Activated T-helper 1 cell treated with anti-CD3 and anti-CD28 coated beads, Interleukin-12 subunit alpha, Interleukin-12 subunit beta, Interleukin-2, Interleukin-4 antibody, amounts not matched to agents 30 ng/mL and 10 ng/mL and 1 ng/mL, durations not matched to agents 14 hours and 24 hours and 36 hours (primary cell): ENCODE data around the gene FBXO46. TPM values are rescaled to one million over a fixed set of nuclear protein-coding genes. Genes with fewer than 3 reads are reported as not detected.
"Not testable (repeated sequence)": the region's sequence is repeated elsewhere in the genome, so short reads cannot be mapped to it uniquely, and the experiment has no call there.

ENCODE experiments used
- DNase-seq: peaks from one replicate; pipeline ENCODE4 v3.0.0; 2021; ENCODE audit warnings: low spot score
- H3K27ac Mint-ChIP-seq: one replicate; pipeline ENCODE4 v1.8.0; 2021; ENCODE audit warnings: mild to moderate bottlenecking, mixed read lengths
- H3K27me3 Mint-ChIP-seq: one replicate; pipeline ENCODE4 v1.8.0; 2022; ENCODE audit warnings: mild to moderate bottlenecking, moderate library complexity, mixed read lengths; ENCODE audit not compliant: insufficient read depth
- H3K36me3 Mint-ChIP-seq: one replicate; pipeline ENCODE4 v1.8.0; 2021; ENCODE audit warnings: low read depth, mixed read lengths
- H3K4me1 Mint-ChIP-seq: one replicate; pipeline ENCODE4 v1.8.0; 2021; ENCODE audit warnings: low read depth, mixed read lengths
- H3K4me3 Mint-ChIP-seq: one replicate; pipeline ENCODE4 v1.8.0; 2021; ENCODE audit warnings: mild to moderate bottlenecking, moderate library complexity, mixed read lengths
- H3K9me3 Mint-ChIP-seq: one replicate; pipeline ENCODE4 v1.8.0; 2021; ENCODE audit warnings: mixed read lengths
- intact Hi-C: fragments of 100-400 bp; cut with micrococcal nuclease; formaldehyde crosslinking; loops from one replicate; pipeline ENCODE4 v1.15.1; 2024
- total RNA-seq: library from RNA; stranded (reverse); gene quantifications from 2 replicates; pipeline ENCODE4 v1.2.3, GENCODE V29; 2022

Gene FBXO46
- total RNA-seq, 1 donor from 2014 or later: 35.1 TPM

DNA sequence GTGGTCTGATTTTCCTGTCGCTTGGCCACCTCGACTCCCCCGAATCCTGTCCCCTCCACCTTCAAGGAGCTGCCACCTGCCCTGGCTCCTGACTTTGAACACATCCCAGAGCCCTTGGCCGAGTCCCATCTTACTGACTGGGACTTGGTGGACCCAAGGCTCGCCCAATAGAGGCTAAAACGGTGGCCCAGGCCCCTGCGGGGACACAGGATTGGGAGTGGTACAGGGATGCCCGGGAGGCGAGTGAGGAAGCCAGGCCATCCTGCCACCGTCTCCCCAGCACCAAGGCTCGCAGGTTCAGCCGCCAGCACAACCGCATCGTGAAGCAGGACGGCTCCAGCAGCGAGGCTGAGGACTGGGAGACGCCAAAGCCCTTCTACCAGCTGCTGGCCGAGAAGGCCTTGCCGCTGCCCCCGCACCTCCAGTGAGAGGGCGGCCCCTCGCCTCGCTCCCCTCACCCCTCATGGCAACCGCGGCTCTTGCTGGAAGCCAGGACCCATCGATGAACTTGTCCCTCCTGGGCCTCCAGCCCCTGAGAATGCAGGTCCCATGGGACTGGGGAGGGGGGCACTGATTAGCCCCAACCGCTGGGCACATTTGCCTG lies 33.1 kb upstream of the FBXO46 start:
- Mint-ChIP-seq H3K36me3 (no peaks in the 10 kb centered on the region), H3K27me3 (peaks cover 27% of the 10 kb centered on the region), H3K4me1 (peaks cover under 1% of the 10 kb centered on the region), H3K9me3 (no peaks in the 10 kb centered on the region), H3K27ac (no peak overlapping the region), H3K4me3 (no peak overlapping the region)
- DNase-seq: no peak
- intact Hi-C loops: no loop called here

DNA sequence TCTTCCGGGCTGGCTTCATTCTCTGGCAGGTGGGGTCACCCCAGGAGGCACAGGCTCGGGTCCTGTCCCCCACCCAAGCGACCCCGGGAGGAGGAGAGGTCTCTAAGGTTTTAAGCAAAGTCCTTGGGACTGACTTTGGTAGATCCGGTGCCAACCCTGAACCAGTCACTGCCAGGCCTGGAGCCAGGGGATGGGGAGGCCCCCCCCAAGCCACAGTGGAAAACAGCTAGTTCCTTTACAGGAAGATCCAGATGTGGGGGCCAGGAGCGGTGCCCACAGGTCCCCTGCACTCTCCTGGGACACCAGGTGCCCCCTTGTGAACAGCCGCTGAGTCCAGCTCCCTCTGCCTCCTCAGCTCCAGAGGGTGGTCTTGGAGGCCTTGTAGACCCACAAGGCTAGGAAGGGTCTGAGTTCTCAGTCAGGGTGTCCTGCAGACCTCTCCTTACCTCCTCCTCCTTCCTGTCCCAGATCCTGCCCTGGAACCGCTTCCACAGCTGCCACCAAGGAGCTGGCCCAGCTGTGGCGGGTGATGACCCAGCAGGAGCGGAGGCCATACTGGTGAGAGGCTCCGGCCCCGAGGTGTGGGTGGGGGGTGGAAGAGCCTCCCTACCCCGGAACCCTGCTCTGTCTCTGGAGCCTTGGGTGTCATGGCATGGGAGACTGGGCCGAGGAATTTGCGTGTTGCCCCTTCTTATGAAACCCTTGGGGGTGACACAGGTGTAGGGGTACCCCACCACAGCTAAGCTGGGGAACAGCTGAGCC lies 32.4 kb upstream of the FBXO46 start:
- no peaks in the 10 kb centered on the region for H3K36me3 Mint-ChIP-seq
- H3K4me3 Mint-ChIP-seq: no peak overlapping the region
- intact Hi-C loops: no loop called here
- H3K27ac Mint-ChIP-seq: no peak overlapping the region
- no peaks in the 10 kb centered on the region for H3K9me3 Mint-ChIP-seq
- H3K4me1 Mint-ChIP-seq: no peaks in the 10 kb centered on the region
- H3K27me3 Mint-ChIP-seq: peaks cover 26% of the 10 kb centered on the region
- DNase-seq: no peak

DNA sequence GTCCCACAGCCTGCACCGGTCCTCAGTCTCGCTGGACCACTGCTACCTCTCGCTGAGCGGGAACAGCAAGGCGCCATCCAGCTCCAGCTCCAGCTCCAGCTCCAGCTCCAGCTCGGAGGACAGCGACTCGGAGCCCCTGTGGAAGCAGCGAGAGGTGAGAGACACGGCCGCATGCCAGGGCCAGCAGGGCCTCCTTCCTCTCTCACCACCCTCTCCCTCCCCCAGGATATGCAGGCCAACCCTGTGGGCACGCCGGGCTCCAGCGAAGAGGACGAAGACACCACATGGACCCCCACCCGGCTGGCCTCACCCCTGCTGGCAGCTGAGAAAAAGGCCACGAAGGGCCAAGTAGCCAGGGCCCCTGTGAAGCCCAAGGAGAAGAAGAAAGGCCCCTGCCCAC lies 31.0 kb upstream of the FBXO46 start:
- intact Hi-C loops: no loop called here
- Mint-ChIP-seq H3K36me3 (no peaks in the 10 kb centered on the region), H3K9me3 (no peaks in the 10 kb centered on the region), H3K4me3 (no peak overlapping the region), H3K4me1 (no peaks in the 10 kb centered on the region), H3K27me3 (peaks cover 22% of the 10 kb centered on the region), H3K27ac (no peak overlapping the region)
- no peak for DNase-seq

DNA sequence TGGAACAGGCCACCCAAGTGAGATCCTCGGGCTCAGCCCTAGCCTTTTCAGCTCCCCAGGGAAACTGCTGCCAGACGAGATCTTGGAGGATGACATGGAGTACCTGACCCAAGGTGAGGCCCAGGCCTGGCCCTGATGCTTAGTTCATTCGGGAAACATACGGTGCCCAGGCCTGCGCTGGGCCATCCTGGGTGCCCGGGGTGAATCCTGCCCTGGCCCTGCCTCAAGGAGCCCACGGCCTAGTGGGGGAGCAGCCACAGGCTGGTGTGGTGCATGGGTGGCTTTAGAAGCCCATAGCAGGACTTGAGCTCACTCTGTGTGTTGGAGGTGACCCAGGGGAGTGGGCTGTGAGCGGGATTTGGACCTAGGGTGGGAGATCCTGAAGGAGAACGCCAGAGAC lies 28.2 kb upstream of the FBXO46 start:
- no peak for DNase-seq
- no peak overlapping the region for H3K27ac Mint-ChIP-seq
- H3K4me1 Mint-ChIP-seq: no peaks in the 10 kb centered on the region
- no peak overlapping the region for H3K4me3 Mint-ChIP-seq
- H3K27me3 Mint-ChIP-seq: peaks cover 7% of the 10 kb centered on the region
- H3K36me3 Mint-ChIP-seq: no peaks in the 10 kb centered on the region
- intact Hi-C loops: no loop called here
- H3K9me3 Mint-ChIP-seq: no peaks in the 10 kb centered on the region

DNA sequence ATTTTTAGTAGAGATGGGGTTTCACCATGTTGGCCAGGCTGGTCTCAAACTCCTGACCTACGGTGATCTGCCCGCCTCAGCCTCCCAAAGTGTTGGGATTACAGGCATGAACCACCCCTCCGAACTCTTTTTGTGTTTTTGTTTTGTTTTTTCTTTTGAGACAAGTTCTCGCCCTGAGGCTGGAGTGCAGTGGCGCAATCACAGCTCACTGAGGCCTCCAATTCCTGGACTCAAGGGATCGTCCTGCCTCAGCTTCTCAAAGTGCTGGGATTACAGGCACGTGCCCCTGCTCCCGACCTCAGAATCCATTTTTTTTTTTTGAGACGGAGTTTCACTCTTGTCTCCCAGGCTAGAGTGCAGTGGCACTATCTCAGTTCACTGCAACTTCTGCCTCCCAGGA lies 27.0 kb upstream of the FBXO46 start:
- DNase-seq: no peak
- Mint-ChIP-seq H3K4me1 (no peaks in the 10 kb centered on the region), H3K4me3 (no peak overlapping the region), H3K9me3 (no peaks in the 10 kb centered on the region), H3K27me3 (peaks cover 7% of the 10 kb centered on the region), H3K36me3 (no peaks in the 10 kb centered on the region), H3K27ac (no peak overlapping the region)
- intact Hi-C loops: no loop called here

DNA sequence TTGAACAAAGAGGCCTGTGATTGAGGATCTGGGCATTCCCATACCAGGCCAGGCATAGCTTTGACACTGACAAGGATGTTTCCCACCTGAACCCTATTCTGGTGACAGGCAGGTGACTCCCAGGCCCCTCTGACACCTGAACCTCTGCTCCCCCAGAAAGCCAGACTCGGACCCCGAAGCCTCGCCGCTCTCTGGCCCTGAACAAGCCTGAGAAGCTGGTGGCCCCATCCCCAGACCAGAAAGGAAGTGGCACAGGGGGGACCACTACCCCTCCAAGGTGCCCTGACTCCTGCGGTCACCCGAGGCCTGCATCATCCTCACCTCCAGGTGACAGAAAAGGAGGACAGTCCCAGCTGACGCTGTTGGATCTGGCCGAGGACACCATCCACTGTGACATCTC lies 23.6 kb upstream of the FBXO46 start:
- Mint-ChIP-seq H3K4me3 (no peak overlapping the region), H3K9me3 (no peaks in the 10 kb centered on the region), H3K27ac (no peak overlapping the region), H3K4me1 (no peaks in the 10 kb centered on the region), H3K27me3 (peaks cover 1% of the 10 kb centered on the region), H3K36me3 (no peaks in the 10 kb centered on the region)
- intact Hi-C loops: no loop called here
- no peak for DNase-seq

DNA sequence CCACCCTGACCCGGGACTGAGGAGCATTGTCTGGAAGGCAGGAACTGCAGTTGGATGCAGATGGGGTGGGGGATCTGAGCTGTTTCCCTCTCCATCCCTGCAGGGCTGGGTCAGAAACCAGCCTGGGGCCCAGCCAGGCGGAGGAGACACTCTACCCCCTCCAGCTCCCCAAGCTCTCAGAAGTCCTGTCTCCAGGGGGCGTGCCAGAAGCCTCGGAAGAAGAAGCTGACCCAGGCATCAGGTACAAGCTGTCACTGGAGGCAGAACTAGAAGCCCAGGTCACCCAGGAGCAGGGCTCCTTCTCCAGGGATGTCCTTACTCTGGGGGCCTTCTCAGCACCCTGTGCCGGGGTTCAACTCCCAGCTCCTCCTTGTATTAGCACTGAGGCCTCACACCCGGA lies 22.9 kb upstream of the FBXO46 start:
- Mint-ChIP-seq H3K27me3 (no peaks in the 10 kb centered on the region), H3K4me3 (no peak overlapping the region), H3K9me3 (no peaks in the 10 kb centered on the region), H3K36me3 (no peaks in the 10 kb centered on the region), H3K4me1 (no peaks in the 10 kb centered on the region), H3K27ac (no peak overlapping the region)
- intact Hi-C loops: no loop called here
- no peak for DNase-seq

DNA sequence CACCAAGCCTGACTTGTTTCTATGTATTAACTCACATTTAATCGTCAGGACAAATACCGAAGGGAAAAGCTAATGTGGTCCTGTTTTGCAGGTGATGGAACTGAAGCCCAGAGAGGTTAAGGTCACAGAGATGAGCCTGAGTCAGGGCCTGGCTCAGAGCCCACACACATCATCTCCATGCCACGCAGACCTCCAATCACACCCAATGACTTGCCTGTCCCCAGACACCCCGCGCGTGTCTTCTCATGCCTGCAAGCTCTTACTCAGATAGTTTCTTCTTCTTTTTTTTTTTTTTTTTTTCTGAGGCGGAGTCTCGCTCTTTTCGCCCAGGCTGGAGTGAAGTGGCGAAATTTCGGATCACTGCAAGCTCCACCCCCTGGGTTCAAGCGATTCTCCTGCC lies 21.9 kb upstream of the FBXO46 start:
- Mint-ChIP-seq H3K4me1 (no peaks in the 10 kb centered on the region), H3K27ac (no peak overlapping the region), H3K9me3 (no peaks in the 10 kb centered on the region), H3K36me3 (no peaks in the 10 kb centered on the region), H3K4me3 (no peak overlapping the region), H3K27me3 (no peaks in the 10 kb centered on the region)
- DNase-seq: no peak
- intact Hi-C loops: no loop called here

DNA sequence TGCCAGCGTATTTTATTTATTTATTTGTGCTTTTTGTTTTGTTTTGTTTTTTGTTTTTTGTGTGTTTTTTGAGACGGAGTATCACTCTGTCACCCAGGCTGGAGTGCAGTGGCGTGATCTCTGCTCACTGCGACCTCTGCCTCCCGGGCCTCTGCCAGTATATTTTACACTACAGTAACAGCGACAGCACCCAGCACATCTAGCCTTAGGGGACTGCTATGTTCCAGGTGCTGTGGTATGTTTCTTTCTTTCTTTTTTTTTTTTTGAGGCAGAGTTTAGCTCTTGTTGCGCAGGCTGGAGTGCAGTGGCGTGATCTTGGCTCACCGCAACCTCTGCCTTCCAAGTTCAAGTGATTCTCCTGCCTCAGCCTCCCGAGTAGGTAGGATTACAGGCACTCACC lies 20.8 kb upstream of the FBXO46 start:
- H3K4me3 Mint-ChIP-seq, H3K4me1 Mint-ChIP-seq, H3K36me3 Mint-ChIP-seq, intact Hi-C loops, H3K9me3 Mint-ChIP-seq, H3K27me3 Mint-ChIP-seq, DNase-seq, H3K27ac Mint-ChIP-seq: not testable (repeated sequence)

DNA sequence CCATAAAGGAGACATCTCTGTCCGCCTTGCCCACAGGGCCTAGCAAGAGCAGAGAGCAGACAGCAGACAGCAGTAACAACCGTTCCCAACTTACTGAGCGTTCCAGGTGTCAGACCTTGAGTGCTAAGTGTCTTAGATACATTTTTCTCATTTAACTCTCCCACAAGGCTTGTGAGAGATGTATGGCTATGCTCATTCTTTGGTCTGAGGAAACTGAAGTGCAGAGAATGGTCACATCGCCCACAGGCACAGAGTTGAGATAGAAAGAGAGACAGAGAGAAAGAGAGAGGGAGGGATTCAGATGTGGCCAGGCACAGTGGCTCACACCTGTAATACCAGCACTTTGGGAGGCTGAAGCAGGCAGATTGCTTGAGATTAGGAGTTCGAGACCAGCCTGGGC lies 16.8 kb upstream of the FBXO46 start:
- no peak for DNase-seq
- H3K27me3 Mint-ChIP-seq: peaks cover 22% of the 10 kb centered on the region
- H3K4me1 Mint-ChIP-seq: no peaks in the 10 kb centered on the region
- no peaks in the 10 kb centered on the region for H3K9me3 Mint-ChIP-seq
- no peaks in the 10 kb centered on the region for H3K36me3 Mint-ChIP-seq
- no peak overlapping the region for H3K27ac Mint-ChIP-seq
- H3K4me3 Mint-ChIP-seq: no peak overlapping the region
- intact Hi-C loops: no loop called here

DNA sequence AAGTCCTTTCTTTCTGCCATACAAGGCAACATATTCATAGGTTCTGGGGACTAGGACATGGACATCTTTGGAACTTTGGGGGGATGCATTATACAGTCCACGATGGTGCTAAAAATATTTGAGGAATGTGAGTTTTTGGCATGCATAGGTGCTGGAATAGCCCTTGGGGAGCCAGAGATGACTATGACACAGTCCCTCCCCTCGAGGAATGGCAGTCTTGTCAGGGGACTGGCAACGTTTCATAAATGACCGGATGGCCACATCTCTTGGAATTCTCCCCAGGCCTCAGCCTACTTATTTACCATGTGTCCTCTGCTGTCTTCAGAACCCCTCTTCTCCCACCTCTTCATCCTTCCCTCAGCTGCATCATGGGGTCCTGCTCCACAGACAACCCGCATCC lies 16.2 kb upstream of the FBXO46 start:
- intact Hi-C loops: no loop called here
- Mint-ChIP-seq H3K27ac (no peak overlapping the region), H3K36me3 (no peaks in the 10 kb centered on the region), H3K27me3 (peaks cover 22% of the 10 kb centered on the region), H3K9me3 (no peaks in the 10 kb centered on the region), H3K4me3 (no peak overlapping the region), H3K4me1 (no peaks in the 10 kb centered on the region)
- no peak for DNase-seq

DNA sequence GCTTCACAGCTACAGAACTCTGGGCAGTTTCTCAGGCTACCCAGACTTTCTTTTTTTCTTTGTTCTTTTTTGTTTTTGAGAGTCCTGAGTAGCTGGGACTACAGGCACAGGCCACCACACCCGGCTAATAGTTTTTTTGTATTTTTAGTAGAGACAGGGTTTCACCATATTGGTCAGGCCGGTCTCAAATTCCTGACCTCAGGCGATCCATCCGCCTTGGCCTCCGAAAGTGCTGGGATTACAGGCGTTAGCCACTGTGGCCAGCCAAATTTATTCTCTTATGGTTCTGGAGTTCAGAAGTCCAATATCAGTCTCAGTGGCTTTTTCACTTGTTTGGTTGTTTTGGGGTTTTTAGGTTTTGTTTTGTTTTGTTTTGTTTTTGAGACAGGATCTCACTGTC lies 14.9 kb upstream of the FBXO46 start:
- intact Hi-C loops: no loop called here
- DNase-seq: no peak
- H3K27me3 Mint-ChIP-seq: peaks cover 22% of the 10 kb centered on the region
- no peaks in the 10 kb centered on the region for H3K9me3 Mint-ChIP-seq
- no peak overlapping the region for H3K27ac Mint-ChIP-seq
- H3K4me3 Mint-ChIP-seq: no peak overlapping the region
- H3K36me3 Mint-ChIP-seq: no peaks in the 10 kb centered on the region
- no peaks in the 10 kb centered on the region for H3K4me1 Mint-ChIP-seq

DNA sequence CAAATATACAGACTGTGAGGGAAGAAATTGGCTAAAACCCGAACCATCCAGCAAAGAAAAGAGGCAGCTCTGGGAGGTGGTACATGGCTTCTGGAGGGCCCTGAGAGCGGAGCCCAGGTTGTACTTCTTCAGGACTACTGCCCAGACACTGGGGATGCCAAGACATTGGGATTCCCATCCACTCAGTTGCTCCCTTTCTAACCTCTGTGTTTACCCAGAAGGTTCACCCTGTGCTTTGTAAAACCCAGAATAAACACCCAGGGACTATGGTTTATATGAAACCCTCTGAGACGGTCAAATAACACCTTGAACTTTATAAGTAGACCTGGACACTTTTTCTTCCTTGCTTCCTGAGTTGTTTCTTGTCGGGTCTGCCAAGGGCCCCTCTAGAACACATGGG lies 12.3 kb upstream of the FBXO46 start:
- intact Hi-C loops: no loop called here
- H3K27me3 Mint-ChIP-seq: peaks cover 26% of the 10 kb centered on the region

More for the DNA sequence above, 12.3 kb upstream of the FBXO46 start:
- Mint-ChIP-seq H3K4me3 (no peak overlapping the region), H3K36me3 (no peaks in the 10 kb centered on the region), H3K27ac (no peak overlapping the region), H3K9me3 (no peaks in the 10 kb centered on the region), H3K4me1 (no peaks in the 10 kb centered on the region)
- no peak for DNase-seq
